GM19463 (cell line): Measurements from ENCODE around the gene FAM174B.
"Not testable (repeated sequence)": the region's sequence is repeated elsewhere in the genome, so short reads cannot be mapped to it uniquely, and the experiment has no call there.

ENCODE experiments used
- ATAC-seq: cut with Tn5 transposase; IDR thresholded peaks from one replicate; pipeline ENCODE4 v1.9.1; 2021; ENCODE audit warnings: mild to moderate bottlenecking, moderate library complexity; ENCODE audit not compliant: unreplicated experiment

The FAM174B gene

GRCh38 chr15:92619145-92620101, 36.2 kb downstream of the FAM174B start:
- ATAC-seq, result no peak

- no peak for ATAC-seq
These were observed 37.7 kb downstream of the FAM174B start for GRCh38 chr15:92617549-92618520.

DNA sequence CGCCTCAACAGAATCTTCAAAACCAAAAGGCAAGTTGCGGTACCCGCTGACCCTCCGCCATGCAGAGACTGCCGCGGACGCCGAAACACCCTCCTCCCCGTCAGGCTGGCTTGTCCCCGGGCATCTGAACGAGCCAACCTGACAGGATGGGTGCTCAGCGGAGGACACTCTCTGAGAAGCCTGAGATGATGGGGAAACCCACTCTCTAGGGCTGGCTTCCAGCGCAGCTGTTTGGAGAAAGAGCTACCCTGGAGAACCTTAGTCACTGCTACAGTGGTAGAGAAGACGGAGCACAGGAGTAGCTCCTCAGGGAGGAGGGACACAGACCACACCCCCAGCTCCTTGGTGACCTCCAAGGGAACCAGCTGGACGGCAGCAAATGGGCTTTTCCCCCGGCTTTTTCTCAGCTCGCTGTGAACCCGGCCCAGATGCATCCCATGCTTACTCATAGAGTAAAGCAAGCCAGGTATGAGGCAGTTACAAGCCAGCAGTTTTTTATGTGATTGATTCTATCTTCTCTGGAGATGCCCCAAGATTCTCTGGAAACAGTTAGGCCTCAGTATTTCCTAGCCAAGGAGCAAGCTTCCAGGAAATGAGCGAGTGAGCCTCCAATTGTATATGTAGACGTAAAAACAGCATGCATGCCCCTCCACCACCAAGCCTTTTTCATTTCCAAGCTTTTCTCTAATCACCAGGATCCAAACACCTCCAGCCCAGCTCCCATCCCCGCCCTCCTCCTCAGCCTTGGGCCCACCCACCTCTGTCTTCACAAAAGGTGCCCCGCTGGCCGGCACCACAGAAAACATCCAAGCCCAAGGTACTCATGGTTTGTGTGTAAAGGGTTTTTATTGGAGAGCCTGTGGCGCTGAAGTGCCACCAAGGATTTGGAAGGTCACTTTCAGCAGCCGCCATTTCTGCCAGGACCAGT, 38.7 kb downstream of the FAM174B start:
- ATAC-seq, result no peak

- ATAC-seq, result no peak
These were observed 40.5 kb downstream of the FAM174B start for GRCh38 chr15:92614791-92615785.

- ATAC-seq, result no peak
These were observed 41.3 kb downstream of the FAM174B start for GRCh38 chr15:92614301-92614700.

- no peak for ATAC-seq
These were observed 41.7 kb downstream of the FAM174B start for GRCh38 chr15:92613841-92614240.

GRCh38 chr15:92612891-92613290, 42.7 kb downstream of the FAM174B start:
- ATAC-seq, result no peak

- ATAC-seq, result no peak
These were observed 43.4 kb downstream of the FAM174B start for GRCh38 chr15:92611995-92612745.

- no peak for ATAC-seq
These were observed 44.4 kb downstream of the FAM174B start for GRCh38 chr15:92611150-92611549.

- no peak for ATAC-seq
These were observed 45.5 kb downstream of the FAM174B start for GRCh38 chr15:92610101-92610520.

DNA sequence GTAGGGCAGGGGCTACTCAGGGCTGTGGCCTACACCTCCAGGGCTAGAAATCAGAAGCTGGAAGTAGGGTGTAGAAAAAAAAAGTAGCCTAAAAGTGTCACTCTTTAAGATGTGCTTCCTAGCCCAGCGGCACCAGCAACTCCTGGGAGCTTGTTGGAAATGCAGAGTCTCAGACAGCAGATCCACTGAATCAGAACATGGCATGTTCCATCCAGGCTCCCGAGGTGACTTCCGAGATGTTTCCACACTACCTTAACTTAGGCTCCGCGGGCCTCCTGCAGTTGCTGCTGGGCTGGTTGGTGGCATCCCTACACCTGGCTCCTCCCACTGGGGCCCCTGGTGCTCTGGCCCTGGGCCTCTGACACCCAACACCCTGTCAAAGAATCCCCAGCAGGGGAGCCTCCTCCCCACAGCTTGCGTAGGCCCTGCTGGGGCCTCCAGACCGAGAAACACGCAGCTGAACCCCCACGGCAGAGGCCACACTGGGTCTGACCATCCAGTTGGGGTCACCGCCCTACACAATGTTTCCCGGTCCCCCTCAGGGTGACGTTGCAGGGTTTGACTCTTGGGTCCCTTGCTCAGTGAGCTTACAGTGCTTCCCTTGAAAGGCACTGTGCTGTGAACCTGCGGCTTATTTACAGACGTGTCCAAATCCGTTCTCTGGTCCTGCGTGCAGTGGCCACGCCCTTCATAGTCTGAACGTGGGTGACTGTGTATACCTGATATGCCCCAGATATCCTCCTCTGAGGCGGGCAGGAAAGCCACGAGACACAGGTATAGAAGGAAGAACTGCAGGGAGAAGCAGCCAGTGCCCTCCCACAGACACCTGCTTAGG, 46.5 kb downstream of the FAM174B start:
- ATAC-seq, result no peak

DNA sequence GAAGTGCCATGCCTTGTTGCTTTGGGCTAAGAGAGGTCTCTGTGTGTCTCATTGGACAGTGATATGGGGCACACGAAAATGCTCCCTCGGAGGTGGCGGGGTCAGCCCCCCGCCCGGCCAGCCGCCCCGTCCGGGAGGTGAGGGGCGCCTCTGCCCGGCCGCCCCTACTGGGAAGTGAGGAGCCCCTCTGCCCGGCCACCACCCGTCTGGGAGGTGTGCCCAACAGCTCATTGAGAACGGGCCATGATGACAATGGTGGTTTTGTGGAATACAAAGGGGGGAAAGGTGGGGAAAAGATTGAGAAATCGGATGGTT, 48.8 kb downstream of the FAM174B start:
- ATAC-seq, result not testable (repeated sequence)

DNA sequence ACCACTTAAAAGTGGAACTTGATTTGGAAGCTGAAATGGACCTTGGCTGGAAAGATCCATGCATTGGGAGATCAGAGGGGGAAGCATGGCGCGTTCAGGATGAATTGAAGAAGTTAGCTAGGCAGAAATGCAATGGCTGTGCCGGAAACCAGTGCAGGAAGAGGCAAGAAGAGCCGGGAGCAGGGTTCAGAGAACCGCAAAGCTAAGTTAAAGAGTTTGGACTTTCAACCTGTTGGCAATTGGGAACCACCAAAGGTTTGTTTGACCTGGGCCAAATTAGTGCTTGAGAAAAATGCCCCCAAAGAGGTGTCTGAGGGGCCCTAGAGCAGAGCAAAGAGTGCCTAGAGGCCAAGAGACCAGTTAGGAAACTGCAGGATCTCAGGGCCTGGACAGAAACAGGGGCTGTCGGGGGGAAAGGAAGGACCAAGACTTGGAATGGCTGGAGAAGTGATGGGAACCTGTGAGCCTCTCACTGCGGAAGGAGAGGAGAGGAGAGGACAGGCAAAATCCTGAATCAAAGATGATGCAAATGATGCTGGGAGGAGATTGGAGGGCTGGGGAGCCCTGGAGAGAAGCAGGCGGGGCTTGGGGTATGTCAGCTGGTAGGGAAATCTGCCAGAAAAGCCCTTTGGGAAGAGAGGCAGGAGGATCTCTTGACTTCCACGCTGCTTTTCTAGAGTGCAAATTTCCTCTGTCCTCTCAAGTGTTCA, 49.3 kb downstream of the FAM174B start:
- no peak for ATAC-seq

- no peak for ATAC-seq
These were observed 50.2 kb downstream of the FAM174B start for GRCh38 chr15:92605225-92605944.

DNA sequence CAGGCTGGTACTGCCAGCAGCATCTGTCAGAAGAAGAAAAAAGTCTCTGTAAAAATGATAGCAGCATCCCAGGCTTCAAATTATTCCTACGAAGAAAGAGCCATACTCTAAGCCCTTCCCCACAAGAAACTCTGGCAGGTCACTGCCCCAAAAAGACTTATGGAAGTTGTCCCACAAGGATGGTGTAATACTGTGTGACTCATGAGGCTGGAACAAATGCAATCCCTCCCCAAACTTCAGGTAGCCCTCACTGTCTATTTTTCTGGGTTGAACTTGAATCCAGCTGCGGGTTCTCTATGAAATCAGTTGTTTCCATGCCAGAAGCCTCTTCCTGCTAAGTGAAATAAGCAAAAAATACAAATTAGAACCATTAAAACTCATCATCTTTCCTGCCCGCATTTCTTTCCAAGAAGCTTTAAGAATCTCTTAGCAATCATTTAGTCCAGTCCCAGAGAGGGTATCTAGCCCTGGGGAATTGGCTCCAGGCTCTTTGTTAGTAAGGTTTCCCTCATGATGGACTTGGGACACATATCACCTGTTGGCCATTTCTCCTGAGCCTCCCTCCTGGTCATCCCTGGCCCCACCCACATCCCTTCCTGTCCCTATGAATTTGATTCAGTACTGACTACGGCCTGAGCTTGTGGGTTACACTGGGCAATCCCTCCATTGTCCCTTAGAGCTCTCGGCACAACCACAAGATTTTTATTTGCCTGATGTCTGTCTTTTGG, 51.7 kb downstream of the FAM174B start:
- no peak for ATAC-seq

DNA sequence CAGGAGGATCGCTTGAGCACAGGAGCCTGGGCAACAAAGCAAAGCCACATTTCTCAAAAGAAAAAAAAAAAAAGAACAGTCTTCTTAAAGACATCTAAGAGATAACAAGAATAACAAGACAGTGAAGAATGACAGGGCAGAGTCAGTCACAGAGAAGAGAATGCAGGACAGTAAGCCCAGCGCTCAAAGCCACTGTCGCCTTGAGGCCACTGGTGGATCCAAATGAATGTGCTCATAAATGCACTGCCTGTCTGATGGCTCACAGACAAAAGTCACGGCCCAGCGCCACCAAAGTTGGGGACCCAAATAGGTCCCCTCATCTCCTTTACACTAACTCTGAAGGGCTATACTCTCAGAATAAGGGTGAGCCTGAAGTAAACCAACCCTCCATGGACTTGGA, 52.3 kb downstream of the FAM174B start:
- ATAC-seq, result no peak
